Keratinocyte (primary cell): ENCODE results near the gene CRHR2. TPM values are rescaled to one million over a fixed set of nuclear protein-coding genes. Genes with fewer than 3 reads are reported as not detected.

Source experiments
- DNase-seq: peaks from one replicate; pipeline ENCODE4 v3.0.0-alpha.2; 2011; ENCODE audit warnings: low read depth, missing footprints, low spot score
- FAIRE-seq: peaks from 2 replicates; lab custom pipeline; 2011; peaks lifted over from hg19 to GRCh38; lab: Jason Lieb, UNC
- H2AFZ ChIP-seq: 2 replicates; pipeline ENCODE4 v1.6.0; 2012; ENCODE audit warnings: low read length, control low read depth, inconsistent platforms; ENCODE audit not compliant: control insufficient read depth
- H3K27ac ChIP-seq: 2 replicates; pipeline ENCODE4 v1.5.1; 2011; ENCODE audit warnings: low read length; ENCODE audit not compliant: control insufficient read depth, insufficient read depth
- H3K27me3 ChIP-seq: 3 replicates; pipeline ENCODE4 v1.6.0; 2011; ENCODE audit warnings: low read length; ENCODE audit not compliant: control insufficient read depth, insufficient read depth; ENCODE audit errors: extremely low read depth
- H3K36me3 ChIP-seq, 2 experiments: 2 replicates in 1 of 2; 3 replicates in 1 of 2; pipeline ENCODE4 v1.5.1; 2011; ENCODE audit warnings: low read length in 2 of 2, mild to moderate bottlenecking in 1 of 2; ENCODE audit not compliant: control insufficient read depth in 2 of 2, insufficient read depth in 2 of 2; ENCODE audit errors: extremely low read depth in 1 of 2
- H3K4me1 ChIP-seq: 3 replicates; pipeline ENCODE4 v1.5.1; 2011; ENCODE audit warnings: low read length; ENCODE audit not compliant: control insufficient read depth, insufficient read depth; ENCODE audit errors: extremely low read depth
- H3K4me2 ChIP-seq: 3 replicates; pipeline ENCODE4 v1.6.0; 2011; ENCODE audit warnings: low read depth, low read length; ENCODE audit not compliant: control insufficient read depth, insufficient read depth; ENCODE audit errors: extremely low read depth
- H3K4me3 ChIP-seq, 3 experiments: fragments of 200-600 bp in 1 of 3; sonication (generic) in 1 of 3; 2 replicates in 2 of 3; 3 replicates in 1 of 3; pipeline ENCODE4 v1.5.1; 2011 to 2016; ENCODE audit warnings: low read length in 3 of 3, mild to moderate bottlenecking in 3 of 3, control low read depth in 2 of 3, inconsistent platforms in 1 of 3, low read depth in 1 of 3, mixed read lengths in 1 of 3, mixed run types in 1 of 3, moderate library complexity in 1 of 3; ENCODE audit not compliant: control insufficient read depth in 2 of 3, insufficient read depth in 2 of 3; ENCODE audit errors: extremely low read depth in 1 of 3
- H3K79me2 ChIP-seq: 2 replicates; pipeline ENCODE4 v1.6.0; 2012; ENCODE audit warnings: low read length; ENCODE audit not compliant: control insufficient read depth, insufficient read depth
- H3K9ac ChIP-seq: 3 replicates; pipeline ENCODE4 v1.6.0; 2011; ENCODE audit warnings: low read length; ENCODE audit not compliant: control insufficient read depth, insufficient read depth; ENCODE audit errors: extremely low read depth
- H3K9me1 ChIP-seq: 3 replicates; pipeline ENCODE4 v1.6.0; 2011; ENCODE audit warnings: low read length; ENCODE audit not compliant: control insufficient read depth, insufficient read depth; ENCODE audit errors: extremely low read depth
- H3K9me3 ChIP-seq: 2 replicates; pipeline ENCODE4 v1.5.1; 2012; ENCODE audit warnings: low read depth, low read length; ENCODE audit not compliant: control insufficient read depth
- H4K20me1 ChIP-seq: 3 replicates; pipeline ENCODE4 v1.6.0; 2011; ENCODE audit warnings: low read length; ENCODE audit not compliant: control insufficient read depth, insufficient read depth; ENCODE audit errors: extremely low read depth
- dilution Hi-C: fragments of 300-500 bp; cut with MboI; formaldehyde crosslinking; loops from one replicate; pipeline ENCODE4 v1.7.0; 2020; ENCODE audit warnings: low sequenced_read_pairs; ENCODE audit not compliant: extremely low pct_ligation_motif_present
- polyA plus RNA-seq, 5 experiments: library from polyadenylated mRNA; depleted of rRNA in 3 of 5; stranded (reverse) in 3 of 5; stranded (forward) in 1 of 5; unstranded in 1 of 5; fragments of >200 nt; gene quantifications; 1 replicate in 1 of 5; 2 replicates in 3 of 5; 3 replicates in 1 of 5; pipeline versions ENCODE4 v1.2.1 to v1.2.3, GENCODE V29; 2011 to 2012; ENCODE audit warnings: missing spikeins in 2 of 5, low read depth in 1 of 5, low replicate concordance in 1 of 5
- TF ChIP-seq, protein P1 (sequence below), 3 experiments: IDR thresholded peaks in 1 of 3; conservative IDR thresholded peaks in 1 of 3; optimal IDR thresholded peaks in 1 of 3; 2 replicates in 2 of 3; 3 replicates in 1 of 3; pipeline versions ENCODE3 to v1.5.1; 2011; ENCODE audit warnings: low read length in 3 of 3, mild to moderate bottlenecking in 3 of 3, moderate library complexity in 2 of 3, control low read depth in 1 of 3, inconsistent platforms in 1 of 3; ENCODE audit not compliant: insufficient read depth in 2 of 3; ENCODE audit errors: extremely low read depth in 1 of 3

CRHR2 gene
- polyA plus RNA-seq, 1 donor (not counting 4 experiments of a cell fraction or from before 2014, with no cell fraction given) = not detected

DNA sequence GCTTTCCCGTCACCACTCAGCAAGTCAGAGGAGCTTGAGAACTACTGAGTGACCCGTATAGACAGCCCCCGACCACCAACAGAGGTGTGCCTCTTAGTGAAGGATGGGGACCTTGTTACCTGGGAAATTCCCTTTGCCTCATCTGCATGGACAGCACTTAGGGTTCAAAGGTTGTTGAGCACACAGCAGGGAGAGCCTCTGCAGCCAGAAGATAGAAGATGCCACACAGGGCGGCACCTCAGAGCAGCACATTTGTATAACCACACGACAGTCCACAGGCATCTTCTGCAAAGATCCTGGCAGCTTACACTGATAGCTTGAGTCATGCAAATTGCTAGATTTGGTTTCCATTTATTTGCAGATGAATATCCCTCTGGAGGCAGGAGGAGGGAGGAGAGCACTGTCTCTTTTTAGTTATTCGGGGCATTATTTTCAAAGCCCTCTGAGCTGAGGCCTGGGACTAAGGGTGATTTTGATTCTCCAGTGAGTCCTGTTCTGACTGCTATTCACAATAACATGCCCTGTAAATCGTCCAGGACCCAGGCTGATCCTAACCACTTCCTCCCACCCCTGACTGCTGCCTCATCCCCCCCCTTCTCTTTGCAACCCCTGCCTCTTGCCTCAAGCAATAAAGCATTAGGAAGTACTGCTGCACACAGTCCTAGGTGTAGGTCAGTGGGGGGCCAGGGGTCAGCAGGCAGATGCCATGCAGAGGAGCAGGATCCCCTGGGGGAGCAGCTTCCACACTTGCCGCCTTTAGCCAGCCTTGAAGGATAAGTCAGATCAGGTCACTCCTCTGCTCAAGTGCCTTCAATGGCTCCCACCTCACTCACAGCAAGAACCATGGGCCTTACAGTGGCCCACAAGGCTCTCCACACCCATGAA lies 45.0 kb upstream of the CRHR2 start:
- Histone ChIP-seq H3K79me2 (no peaks in the 10 kb centered on the region), H3K27ac (no peak overlapping the region), H3K36me3 (no peaks in the 10 kb centered on the region), H3K4me3 (no peak overlapping the region), H3K9me1 (no peaks in the 10 kb centered on the region), H3K4me2 (no peak overlapping the region), H2AFZ (no peak overlapping the region), H3K4me1 (no peaks in the 10 kb centered on the region), H4K20me1 (no peaks in the 10 kb centered on the region), H3K27me3 (peaks cover 42% of the 10 kb centered on the region), H3K9me3 (no peaks in the 10 kb centered on the region), H3K9ac (no peak overlapping the region)
- FAIRE-seq (no peak), DNase-seq (no peak)
- TF ChIP-seq, protein P1, sequence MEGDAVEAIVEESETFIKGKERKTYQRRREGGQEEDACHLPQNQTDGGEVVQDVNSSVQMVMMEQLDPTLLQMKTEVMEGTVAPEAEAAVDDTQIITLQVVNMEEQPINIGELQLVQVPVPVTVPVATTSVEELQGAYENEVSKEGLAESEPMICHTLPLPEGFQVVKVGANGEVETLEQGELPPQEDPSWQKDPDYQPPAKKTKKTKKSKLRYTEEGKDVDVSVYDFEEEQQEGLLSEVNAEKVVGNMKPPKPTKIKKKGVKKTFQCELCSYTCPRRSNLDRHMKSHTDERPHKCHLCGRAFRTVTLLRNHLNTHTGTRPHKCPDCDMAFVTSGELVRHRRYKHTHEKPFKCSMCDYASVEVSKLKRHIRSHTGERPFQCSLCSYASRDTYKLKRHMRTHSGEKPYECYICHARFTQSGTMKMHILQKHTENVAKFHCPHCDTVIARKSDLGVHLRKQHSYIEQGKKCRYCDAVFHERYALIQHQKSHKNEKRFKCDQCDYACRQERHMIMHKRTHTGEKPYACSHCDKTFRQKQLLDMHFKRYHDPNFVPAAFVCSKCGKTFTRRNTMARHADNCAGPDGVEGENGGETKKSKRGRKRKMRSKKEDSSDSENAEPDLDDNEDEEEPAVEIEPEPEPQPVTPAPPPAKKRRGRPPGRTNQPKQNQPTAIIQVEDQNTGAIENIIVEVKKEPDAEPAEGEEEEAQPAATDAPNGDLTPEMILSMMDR (optimal IDR thresholded peaks at IDR 0.05 in 1 of 3, IDR thresholded peaks at IDR 0.05 in 1 of 3, conservative IDR thresholded peaks at IDR 0.05 in 1 of 3; ENCODE audit: extremely low read depth in 1 of 3, insufficient read depth in 2 of 3, low read length in 3 of 3) = no peak
- dilution Hi-C loops = loop anchor here (25.0 kb wide), 1 partner anchor 90 kb away; no protein-coding TSS in a partner anchor

DNA sequence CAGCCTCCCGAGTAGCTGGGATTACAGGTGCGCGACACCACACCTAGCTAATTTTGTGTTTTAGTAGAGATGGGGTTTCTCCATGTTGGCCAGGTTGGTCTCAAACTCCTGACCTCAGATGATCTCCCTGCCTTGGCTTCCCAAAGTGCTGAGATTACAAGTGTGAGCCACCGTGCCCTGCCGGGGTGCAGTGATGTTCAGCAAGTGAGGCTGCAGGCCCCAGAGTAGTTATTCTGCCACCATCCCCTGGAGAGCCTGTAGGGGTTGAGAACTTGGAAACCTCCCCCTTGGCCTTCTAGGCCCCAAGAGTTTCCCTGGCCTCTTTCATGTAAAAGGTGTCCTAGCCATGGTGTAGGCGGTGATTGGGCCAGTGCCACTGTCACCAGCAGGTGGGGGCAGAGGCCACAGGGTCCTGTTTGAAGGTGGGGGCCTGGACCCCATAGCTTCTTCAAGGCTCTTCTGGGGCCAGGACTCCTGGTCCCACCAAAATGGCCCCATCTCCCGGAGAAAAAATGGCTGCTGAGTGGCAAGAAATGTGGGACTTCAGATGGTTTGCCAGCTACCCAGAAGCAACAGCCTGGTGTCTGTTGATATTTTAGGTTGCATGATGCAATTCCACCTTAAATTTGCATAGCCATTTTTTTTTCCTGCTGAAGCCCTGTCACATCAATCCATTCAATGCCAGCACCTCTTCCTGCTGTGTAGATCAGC lies 44.2 kb upstream of the CRHR2 start:
- dilution Hi-C loops = loop anchor here (25.0 kb wide), 1 partner anchor 89 kb away; no protein-coding TSS in a partner anchor
- H3K9me3 ChIP-seq = no peaks in the 10 kb centered on the region
- TF ChIP-seq, protein P1 (optimal IDR thresholded peaks at IDR 0.05 in 1 of 3, IDR thresholded peaks at IDR 0.05 in 1 of 3, conservative IDR thresholded peaks at IDR 0.05 in 1 of 3; ENCODE audit: extremely low read depth in 1 of 3, insufficient read depth in 2 of 3, low read length in 3 of 3) = no peak
- no peaks in the 10 kb centered on the region for H3K9me1 ChIP-seq
- no peak overlapping the region for H3K4me3 ChIP-seq
- H3K4me1 ChIP-seq = no peaks in the 10 kb centered on the region
- no peak overlapping the region for H3K4me2 ChIP-seq
- H2AFZ ChIP-seq = no peak overlapping the region
- peaks cover 42% of the 10 kb centered on the region for H3K27me3 ChIP-seq
- no peaks in the 10 kb centered on the region for H4K20me1 ChIP-seq
- no peaks in the 10 kb centered on the region for H3K79me2 ChIP-seq
- H3K27ac ChIP-seq = no peak overlapping the region
- DNase-seq (no peak), FAIRE-seq (no peak)
- no peak overlapping the region for H3K9ac ChIP-seq
- H3K36me3 ChIP-seq = no peaks in the 10 kb centered on the region
